ENCODE results near the gene CDHR2. TPM values are rescaled to one million over a fixed set of nuclear protein-coding genes. Genes with fewer than 3 reads are reported as not detected.
A peak's percentile ranks its signal among the peaks of the same experiment; 100 is the strongest.

Gene CDHR2
- total and polyA plus RNA-seq, 2 donors (not counting 3 experiments of a cell fraction or from before 2014, with no cell fraction given): not detected

- no peaks in the 10 kb centered on the region for H3K9me1 ChIP-seq (replicated peaks; ENCODE audit: control insufficient read depth, extremely low read depth, insufficient read depth, low read length)
- no peaks in the 10 kb centered on the region for H4K20me1 ChIP-seq (replicated peaks; ENCODE audit: control insufficient read depth, extremely low read depth, insufficient read depth, low read length)
- no peak overlapping the region for H3K9ac ChIP-seq (replicated peaks; ENCODE audit: extremely low read depth, insufficient read depth, low read length)
- H3K4me3 ChIP-seq (replicated peaks in 1 of 3; ENCODE audit: insufficient read depth in 1 of 3, low read depth in 1 of 3, low read length in 3 of 3): no peak overlapping the region
- CTCF ChIA-PET: interaction anchor here (0.9 to 2.5 kb wide), 9 partner anchors 9 to 866 kb away, joined by 3 to 10 read pairs (median 4); no protein-coding TSS in a partner anchor
- dilution Hi-C loops (cut with MboI; ENCODE audit: extremely low pct_ligation_motif_present, low sequenced_read_pairs): no loop called here
- H3K4me1 ChIP-seq (ENCODE audit: control insufficient read depth, extremely low read depth, insufficient read depth, low read length): no peaks in the 10 kb centered on the region
- intact Hi-C loops (cut with micrococcal nuclease): loop anchor here (2.0 kb wide), 1 partner anchor 23 kb away; no protein-coding TSS in a partner anchor
- TF ChIP-seq MYC (IDR thresholded peaks at IDR 0.05; ENCODE audit: low read depth, low read length) (no peak), CTCF (IDR thresholded peaks at IDR 0.05; ENCODE audit: extremely low read depth in 1 of 2, insufficient read depth in 1 of 2, low read depth in 1 of 2, low read length in 2 of 2) (no peak)
- no peaks in the 10 kb centered on the region for H3K9me3 ChIP-seq (replicated peaks; ENCODE audit: control insufficient read depth, insufficient read depth, low read length)
- no peaks in the 10 kb centered on the region for H3K36me3 ChIP-seq (ENCODE audit: control insufficient read depth in 2 of 2, extremely low read depth in 1 of 2, insufficient read depth in 2 of 2, low read length in 2 of 2)
- no peaks in the 10 kb centered on the region for H3K27me3 ChIP-seq (ENCODE audit: control insufficient read depth in 2 of 2, insufficient read depth in 2 of 2, low read length in 2 of 2)
- H3K4me2 ChIP-seq (ENCODE audit: insufficient read depth, low read length): peak overlapping the region; percentile 37
- BruUV-seq (replicated peaks): no TSS peak
- DNase-seq (ENCODE audit: low read depth, low spot score): no peak
- H2AFZ ChIP-seq (ENCODE audit: low read depth, low read length): peak overlapping the region; percentile 13
- no peak overlapping the region for H3K27ac ChIP-seq (ENCODE audit: insufficient read depth, low read depth, low read length)
- FAIRE-seq: no peak
- POLR2A ChIA-PET: no interaction called here
- H3K79me2 ChIP-seq (ENCODE audit: control insufficient read depth, insufficient read depth, low read length): no peaks in the 10 kb centered on the region
Measured at GRCh38 chr5:176596069-176596644, 47.0 kb downstream of the CDHR2 start.

GRCh38 chr5:176596689-176597416 lies 47.7 kb downstream of the CDHR2 start:
- Histone ChIP-seq H3K9me1 (replicated peaks; ENCODE audit: control insufficient read depth, extremely low read depth, insufficient read depth, low read length) (no peaks in the 10 kb centered on the region), H3K36me3 (ENCODE audit: control insufficient read depth in 2 of 2, extremely low read depth in 1 of 2, insufficient read depth in 2 of 2, low read length in 2 of 2) (no peaks in the 10 kb centered on the region), H3K27me3 (ENCODE audit: control insufficient read depth in 2 of 2, insufficient read depth in 2 of 2, low read length in 2 of 2) (no peaks in the 10 kb centered on the region), H3K4me3 (replicated peaks in 1 of 3; ENCODE audit: insufficient read depth in 1 of 3, low read depth in 1 of 3, low read length in 3 of 3) (peak overlapping the region in 1 of 3 experiments; percentile 34), H2AFZ (ENCODE audit: low read depth, low read length) (peak overlapping the region; percentile 63), H3K27ac (ENCODE audit: insufficient read depth, low read depth, low read length) (no peak overlapping the region), H3K4me2 (ENCODE audit: insufficient read depth, low read length) (peak overlapping the region; percentile 37), H3K9me3 (replicated peaks; ENCODE audit: control insufficient read depth, insufficient read depth, low read length) (no peaks in the 10 kb centered on the region), H4K20me1 (replicated peaks; ENCODE audit: control insufficient read depth, extremely low read depth, insufficient read depth, low read length) (no peaks in the 10 kb centered on the region), H3K4me1 (ENCODE audit: control insufficient read depth, extremely low read depth, insufficient read depth, low read length) (no peaks in the 10 kb centered on the region), H3K79me2 (ENCODE audit: control insufficient read depth, insufficient read depth, low read length) (no peaks in the 10 kb centered on the region), H3K9ac (replicated peaks; ENCODE audit: extremely low read depth, insufficient read depth, low read length) (no peak overlapping the region)
- dilution Hi-C loops (cut with MboI; ENCODE audit: extremely low pct_ligation_motif_present, low sequenced_read_pairs) (no loop called here), intact Hi-C loops (cut with micrococcal nuclease) (loop anchor here (1.0 to 2.0 kb wide), 2 partner anchors 22 to 181 kb away; partner anchors contain the start of gene CLTB)
- DNase-seq (ENCODE audit: low read depth, low spot score) (peak; percentile 60), FAIRE-seq (peak; percentile 54)
- TF ChIP-seq POLR2AphosphoS5 (IDR thresholded peaks at IDR 0.05; ENCODE audit: insufficient read depth, low read depth, low read length) (peak; percentile 34), CTCF (IDR thresholded peaks at IDR 0.05; ENCODE audit: extremely low read depth in 1 of 2, insufficient read depth in 1 of 2, low read depth in 1 of 2, low read length in 2 of 2) (peak in 1 of 2 donors; percentile 26), GATA2 (IDR thresholded peaks at IDR 0.05; ENCODE audit: insufficient read depth, insufficient read length, low read depth, low read length) (no peak), MAX (IDR thresholded peaks at IDR 0.05; ENCODE audit: insufficient read depth, insufficient read length) (no peak), POLR2A (IDR thresholded peaks at IDR 0.05; ENCODE audit: low read depth, low read length) (no peak)
- BruUV-seq (replicated peaks): no TSS peak
- ChIA-PET POLR2A (no interaction called here), CTCF (interaction anchor here (0.9 to 2.5 kb wide), 8 partner anchors 9 to 867 kb away, joined by 3 to 10 read pairs (median 5); no protein-coding TSS in a partner anchor)

Measured in endothelial cell of umbilical vein (primary cell).